HCT116 (cell line): ENCODE results near the gene MLX. TPM values are rescaled to one million over a fixed set of nuclear protein-coding genes. Genes with fewer than 3 reads are reported as not detected.

ENCODE experiments used
- ATAC-seq: fragments of 200-7000 bp; cut with Tn5 transposase; 2 replicates; pipeline ENCODE4 v1.9.1; 2020; ENCODE audit warnings: mild to moderate bottlenecking, moderate library complexity
- BruUV-seq: library from RNA; stranded (reverse); fragments of 400-500 nt; replicated peaks from 2 replicates; lab custom pipeline; 2021; lab: Mats Ljungman, UMichigan
- CTCF ChIA-PET: fragments of 300-600 bp; sonication (Branson Sonifier 250); formaldehyde crosslinking; loops from one replicate; lab custom pipeline; 2021; ENCODE audit warnings: antibody characterized with exemption; lab: Charles Lee
- POLR2A ChIA-PET: fragments of 300-600, 350-600 bp; sonication (Branson Sonifier 250); formaldehyde crosslinking; loops from one replicate; lab custom pipeline; 2021; ENCODE audit warnings: antibody characterized with exemption; lab: Charles Lee
- RAD21 ChIA-PET, 2 experiments: fragments of 300-600 bp; sonication (Branson Sonifier 250); formaldehyde crosslinking; loops; one replicate each; lab custom pipeline; 2023; ENCODE audit warnings: low total read pairs in 2 of 2; ENCODE audit not compliant: uncharacterized antibody in 2 of 2, unreplicated experiment in 2 of 2, low non-redundant PET in 1 of 2; lab: Charles Lee
- DNase-seq: peaks from one replicate; pipeline ENCODE4 v3.0.0-alpha.2; 2010; ENCODE audit warnings: low read depth, low spot score
- H2AFZ ChIP-seq: fragments of 200-600 bp; shearing (Covaris generic), sonication (generic); 2 replicates; pipeline ENCODE4 v1.6.1; 2017; ENCODE audit warnings: low read depth, mixed run types, mixed read lengths, antibody characterized with exemption, low read length; ENCODE audit not compliant: poor library complexity, severe bottlenecking
- H3K27ac ChIP-seq: 2 replicates; pipeline ENCODE4 v1.5.1; 2012; ENCODE audit warnings: low read depth, low read length
- H3K27me3 ChIP-seq: fragments of 200-600 bp; sonication (generic); 2 replicates; pipeline ENCODE4 v1.6.1; 2016; ENCODE audit warnings: mixed run types, low read length, mixed read lengths; ENCODE audit not compliant: insufficient read depth
- H3K36me3 ChIP-seq, 2 experiments: fragments of 200-500 bp in 1 of 2; fragments of 200-600 bp in 1 of 2; sonication (Bioruptor generic) in 1 of 2; sonication (generic) in 1 of 2; 2 replicates each; pipeline versions ENCODE4 v1.5.1 to v1.6.1; 2014 to 2016; ENCODE audit warnings: low read length in 2 of 2, inconsistent platforms in 1 of 2, mixed read lengths in 1 of 2, mixed run types in 1 of 2; ENCODE audit not compliant: insufficient read depth in 2 of 2, control insufficient read depth in 1 of 2
- H3K4me1 ChIP-seq, 2 experiments: fragments of 200-600 bp in 1 of 2; sonication (generic) in 1 of 2; 2 replicates each; pipeline versions ENCODE4 v1.5.1 to v1.6.1; 2012 to 2017; ENCODE audit warnings: low read length in 2 of 2, inconsistent platforms in 1 of 2, mild to moderate bottlenecking in 1 of 2, mixed read lengths in 1 of 2, mixed run types in 1 of 2, moderate library complexity in 1 of 2; ENCODE audit not compliant: insufficient read depth in 2 of 2, control insufficient read depth in 1 of 2
- H3K4me2 ChIP-seq: fragments of 200-600 bp; sonication (generic); 2 replicates; pipeline ENCODE4 v1.6.1; 2017; ENCODE audit warnings: mixed run types, low read length, mixed read lengths
- H3K4me3 ChIP-seq, 2 experiments: fragments of 200-600 bp in 1 of 2; sonication (generic) in 1 of 2; replicated peaks in 1 of 2; 2 replicates each; pipeline ENCODE4 v1.5.1; 2011 to 2016; ENCODE audit warnings: low read length in 2 of 2, control low read depth in 1 of 2, low read depth in 1 of 2, mild to moderate bottlenecking in 1 of 2, mixed read lengths in 1 of 2, mixed run types in 1 of 2
- H3K79me2 ChIP-seq: fragments of 200-600 bp; sonication (generic); 2 replicates; pipeline ENCODE4 v1.6.1; 2017; ENCODE audit warnings: mild to moderate bottlenecking, mixed run types, low read length, moderate library complexity, mixed read lengths; ENCODE audit not compliant: insufficient read depth
- H3K9ac ChIP-seq: fragments of 200-600 bp; sonication (generic); 2 replicates; pipeline ENCODE4 v1.6.1; 2016; ENCODE audit warnings: low read length, mixed read lengths
- H3K9me2 ChIP-seq: fragments of 200-600 bp; sonication (generic), shearing (Covaris generic); 2 replicates; pipeline ENCODE4 v1.6.1; 2017; ENCODE audit warnings: mixed run types, mild to moderate bottlenecking, moderate library complexity; ENCODE audit not compliant: insufficient read depth
- H3K9me3 ChIP-seq, 2 experiments: fragments of 200-500 bp in 1 of 2; fragments of 200-600 bp in 1 of 2; sonication (Bioruptor generic) in 1 of 2; sonication (generic) in 1 of 2; 2 replicates each; pipeline ENCODE4 v1.6.1; 2014 to 2017; ENCODE audit warnings: low read length in 2 of 2, mixed read lengths in 2 of 2, inconsistent platforms in 1 of 2, low read depth in 1 of 2, mild to moderate bottlenecking in 1 of 2, mixed run types in 1 of 2, moderate library complexity in 1 of 2; ENCODE audit not compliant: control insufficient read depth in 1 of 2, insufficient read depth in 1 of 2
- H4K20me1 ChIP-seq: fragments of 200-600 bp; sonication (generic), shearing (Covaris generic); 2 replicates; pipeline ENCODE4 v1.6.1; 2017; ENCODE audit warnings: mixed run types, mild to moderate bottlenecking, moderate library complexity; ENCODE audit not compliant: insufficient read depth
- ATF3 ChIP-seq: IDR thresholded peaks from 2 replicates; pipeline ENCODE4 v1.6.1; 2012
- CBX3 ChIP-seq: IDR thresholded peaks from 2 replicates; pipeline ENCODE4 v1.6.1; 2012; ENCODE audit warnings: low read depth
- CEBPB ChIP-seq: IDR thresholded peaks from 2 replicates; pipeline ENCODE4 v1.6.1; 2012; ENCODE audit warnings: low read depth
- ELF1 ChIP-seq: IDR thresholded peaks from 2 replicates; pipeline ENCODE4 v1.6.1; 2012; ENCODE audit warnings: low read depth, borderline replicate concordance
- EZH2 ChIP-seq: fragments of 200-600 bp; sonication (generic); IDR thresholded peaks from 2 replicates; pipeline ENCODE4 v1.6.1; 2017; ENCODE audit warnings: antibody characterized with exemption, mixed run types
- EZH2phosphoT487 ChIP-seq: fragments of 200-600 bp; IDR thresholded peaks from 2 replicates; pipeline ENCODE4 v1.6.1; 2018; ENCODE audit warnings: antibody characterized with exemption, borderline replicate concordance
- FOSL1 ChIP-seq: IDR thresholded peaks from 2 replicates; pipeline ENCODE4 v1.6.1; 2012; ENCODE audit warnings: low read depth
- JUND ChIP-seq: IDR thresholded peaks from 2 replicates; pipeline ENCODE4 v1.6.1; 2012
- MAX ChIP-seq: IDR thresholded peaks from 2 replicates; pipeline ENCODE4 v1.6.1; 2012
- POLR2AphosphoS5 ChIP-seq: IDR thresholded peaks from 2 replicates; pipeline ENCODE4 v1.6.1; 2011; ENCODE audit warnings: mild to moderate bottlenecking, low read depth, low read length, moderate library complexity
- RAD21 ChIP-seq: IDR thresholded peaks from 2 replicates; pipeline ENCODE4 v1.6.1; 2012; ENCODE audit warnings: low read depth, mild to moderate bottlenecking
- REST ChIP-seq: IDR thresholded peaks from 2 replicates; pipeline ENCODE4 v1.6.1; 2012; ENCODE audit warnings: low read depth
- SIN3A ChIP-seq: IDR thresholded peaks from 2 replicates; pipeline ENCODE4 v1.6.1; 2012; ENCODE audit warnings: low read depth
- SRF ChIP-seq: IDR thresholded peaks from 2 replicates; pipeline ENCODE4 v1.6.1; 2012; ENCODE audit warnings: low read depth
- TCF7L2 ChIP-seq: IDR thresholded peaks from 2 replicates; pipeline ENCODE4 v1.7.0; 2011; ENCODE audit warnings: borderline replicate concordance, inconsistent platforms; ENCODE audit not compliant: insufficient read depth, insufficient read length; ENCODE audit errors: extremely low read depth
- YY1 ChIP-seq: IDR thresholded peaks from 2 replicates; pipeline ENCODE4 v1.6.1; 2011; ENCODE audit warnings: low read length, low read depth, moderate library complexity, mild to moderate bottlenecking; ENCODE audit not compliant: insufficient replicate concordance; ENCODE audit errors: extremely low read depth
- ZBTB33 ChIP-seq: IDR thresholded peaks from 2 replicates; pipeline ENCODE4 v1.6.1; 2011; ENCODE audit warnings: mild to moderate bottlenecking, low read length, moderate library complexity; ENCODE audit not compliant: insufficient replicate concordance; ENCODE audit errors: extremely low read depth
- ZFX ChIP-seq: fragments of 450-650 bp; IDR thresholded peaks from 2 replicates; pipeline ENCODE4 v1.6.1; 2017
- ZNF274 ChIP-seq: fragments of 200-500 bp; sonication (Bioruptor generic); IDR thresholded peaks from 2 replicates; pipeline ENCODE4 v1.6.1; 2014; ENCODE audit warnings: mild to moderate bottlenecking, low read depth, low read length, inconsistent platforms
- intact Hi-C: fragments of 100-400 bp; cut with micrococcal nuclease; formaldehyde crosslinking; loops from 2 replicates; pipeline ENCODE4 v1.10.0; 2022
- total RNA-seq: library from RNA; stranded (reverse); gene quantifications from one replicate; pipeline ENCODE4 v1.2.1, GENCODE V29; 2021; ENCODE audit not compliant: unreplicated experiment

The MLX gene
- total RNA-seq, 1 experiment from 2014 or later = 47.9 TPM

- POLR2A ChIA-PET = interaction anchor here (0.8 to 2.2 kb wide), 6 partner anchors 9 to 69 kb away, joined by 3 to 16 read pairs (median 4); partner anchors contain the start of gene PLEKHH3
- H3K9me2 ChIP-seq = no peaks in the 10 kb centered on the region
- H3K4me3 ChIP-seq = peak within 1 kb of the TSS; percentile 85 to 94
- RAD21 ChIA-PET = interaction anchor here (0.8 to 1.0 kb wide), 5 partner anchors 15 to 154 kb away, joined by 3 to 6 read pairs (median 3); partner anchors contain the start of gene PSMC3IP (in 1 of the 2)
- CTCF ChIA-PET = interaction anchor here (1.0 to 3.1 kb wide), 5 partner anchors 9 to 70 kb away, joined by 3 to 17 read pairs (median 10); partner anchors contain the start of gene TUBG2
- ATAC-seq (peak; percentile 91), DNase-seq (peak; percentile 98)
- peaks cover 22 to 26% of the 10 kb centered on the region in 2 experiments; a peak in 3 of 4 replicates for H3K36me3 ChIP-seq
- H4K20me1 ChIP-seq = no peaks in the 10 kb centered on the region
- H3K9ac ChIP-seq = peak within 1 kb of the TSS; percentile 96
- peak within 1 kb of the TSS; percentile 83 for H3K4me2 ChIP-seq
- H2AFZ ChIP-seq = no peak within 1 kb of the TSS
- H3K27me3 ChIP-seq = no peaks in the 10 kb centered on the region
- intact Hi-C loops = loop anchor here (2.0 kb wide), 1 partner anchor 70 kb away; no protein-coding TSS in a partner anchor
- peaks cover 70% of the 10 kb centered on the region for H3K79me2 ChIP-seq
- H3K9me3 ChIP-seq = no peaks in the 10 kb centered on the region
- BruUV-seq = no TSS peak
- peak within 1 kb of the TSS; percentile 82 for H3K27ac ChIP-seq
- H3K4me1 ChIP-seq = peaks cover 0 to 12% of the 10 kb centered on the region in 2 experiments; a peak in 3 of 4 replicates
- no peak for TF ChIP-seq RAD21
- TF ChIP-seq SRF = no peak
- TF ChIP-seq SIN3A = 0 out of 2 replicates have a peak, but pooled peaks have one; percentile 43
- no peak for TF ChIP-seq JUND
- no peak for TF ChIP-seq REST
- no peak for TF ChIP-seq CBX3
- TF ChIP-seq ZNF274 = no peak
- no peak for TF ChIP-seq EZH2phosphoT487
- TF ChIP-seq ATF3 = no peak
- peak; percentile 86 for TF ChIP-seq POLR2AphosphoS5
- no peak for TF ChIP-seq ELF1
- peak; percentile 9 for TF ChIP-seq YY1
- TF ChIP-seq CEBPB = no peak
- TF ChIP-seq ZFX = peak; percentile 56
- no peak for TF ChIP-seq TCF7L2
- TF ChIP-seq ZBTB33 = no peak
- TF ChIP-seq FOSL1 = no peak
- TF ChIP-seq EZH2 = no peak
- peak; percentile 83 for TF ChIP-seq MAX
Measured at GRCh38 chr17:42609182-42609813, 42.4 kb downstream of the MLX start, which contains the start of the genes RETREG3 and TUBG1. TSS of gene RETREG3 (minus strand) at chr17:42609374. CDS start at chr17:42609324, 50 bp downstream. TSS of gene TUBG1 (plus strand) at chr17:42609683. CDS start at chr17:42609738, 55 bp downstream.
